ENCODE results near the gene VWA5A.
"Not testable (repeated sequence)": the region's sequence is repeated elsewhere in the genome, so short reads cannot be mapped to it uniquely, and the experiment has no call there.

The VWA5A gene

DNA sequence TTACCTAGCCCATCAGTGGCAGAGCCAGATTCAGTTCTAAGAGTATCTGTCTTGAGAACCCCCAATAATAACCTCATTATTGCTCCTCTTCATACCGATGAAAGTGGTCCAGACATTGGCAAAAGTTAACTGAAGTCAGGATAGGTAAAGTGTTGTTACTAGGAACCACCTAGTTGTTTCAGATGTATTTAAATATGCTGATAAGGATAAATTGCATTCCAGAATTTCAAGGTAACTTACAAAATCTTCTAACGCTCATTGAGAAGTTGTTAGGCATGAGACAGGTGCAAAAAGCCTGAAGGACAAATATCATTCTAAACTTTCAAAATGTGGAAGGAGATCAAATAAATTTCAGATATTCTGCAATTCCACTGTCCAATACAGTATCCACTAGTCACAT lies 27.8 kb downstream of the VWA5A start:
- Histone ChIP-seq H3K9ac (ENCODE audit: low read depth, low read length) (no peak overlapping the region), H3K4me3 (ENCODE audit: low read depth, low read length) (no peak overlapping the region), H3K9me3 (ENCODE audit: control insufficient read depth, insufficient read depth, low read length) (no peaks in the 10 kb centered on the region), H3K4me1 (ENCODE audit: control insufficient read depth, insufficient read depth, low read length) (no peaks in the 10 kb centered on the region), H3K36me3 (ENCODE audit: control insufficient read depth, insufficient read depth, low read length) (no peaks in the 10 kb centered on the region), H3K27me3 (ENCODE audit: control insufficient read depth, insufficient read depth, low read length) (no peaks in the 10 kb centered on the region)

DNA sequence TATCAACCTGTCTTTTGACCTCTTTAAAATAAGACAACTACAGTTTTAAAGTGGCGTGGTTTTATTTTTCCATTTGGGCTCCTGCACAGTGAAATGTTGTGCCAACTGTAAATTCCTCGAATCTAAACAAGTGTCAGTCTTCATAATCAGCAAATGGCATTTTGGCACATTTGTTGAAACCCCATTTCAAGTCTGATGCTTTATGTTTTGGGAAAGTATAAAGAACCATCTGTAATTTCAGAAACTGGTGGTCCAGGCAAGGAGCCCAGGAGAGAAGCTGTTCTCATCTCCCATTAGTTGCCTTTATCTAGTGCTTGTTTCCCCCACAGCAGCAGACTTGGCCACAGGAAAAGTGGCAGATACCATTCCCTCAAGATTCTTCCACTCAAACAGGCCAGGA lies 32.7 kb downstream of the VWA5A start:
- Histone ChIP-seq H3K9ac (ENCODE audit: low read depth, low read length) (no peak overlapping the region), H3K4me1 (ENCODE audit: control insufficient read depth, insufficient read depth, low read length) (no peaks in the 10 kb centered on the region), H3K9me3 (ENCODE audit: control insufficient read depth, insufficient read depth, low read length) (no peaks in the 10 kb centered on the region), H3K27me3 (ENCODE audit: control insufficient read depth, insufficient read depth, low read length) (no peaks in the 10 kb centered on the region), H3K4me3 (ENCODE audit: low read depth, low read length) (no peak overlapping the region), H3K36me3 (ENCODE audit: control insufficient read depth, insufficient read depth, low read length) (no peaks in the 10 kb centered on the region)

- H3K4me3 ChIP-seq (ENCODE audit: low read depth, low read length) = no peak overlapping the region
- no peaks in the 10 kb centered on the region for H3K9me3 ChIP-seq (ENCODE audit: control insufficient read depth, insufficient read depth, low read length)
- no peak overlapping the region for H3K9ac ChIP-seq (ENCODE audit: low read depth, low read length)
- no peaks in the 10 kb centered on the region for H3K36me3 ChIP-seq (ENCODE audit: control insufficient read depth, insufficient read depth, low read length)
- no peaks in the 10 kb centered on the region for H3K4me1 ChIP-seq (ENCODE audit: control insufficient read depth, insufficient read depth, low read length)
- no peaks in the 10 kb centered on the region for H3K27me3 ChIP-seq (ENCODE audit: control insufficient read depth, insufficient read depth, low read length)
These were observed 35.4 kb downstream of the VWA5A start for GRCh38 chr11:124150684-124151083.

GRCh38 chr11:124152770-124153407 lies 37.6 kb downstream of the VWA5A start:
- Histone ChIP-seq H3K36me3 (ENCODE audit: control insufficient read depth, insufficient read depth, low read length) (no peaks in the 10 kb centered on the region), H3K4me3 (ENCODE audit: low read depth, low read length) (no peak overlapping the region), H3K4me1 (ENCODE audit: control insufficient read depth, insufficient read depth, low read length) (no peaks in the 10 kb centered on the region), H3K9me3 (ENCODE audit: control insufficient read depth, insufficient read depth, low read length) (no peaks in the 10 kb centered on the region), H3K27me3 (ENCODE audit: control insufficient read depth, insufficient read depth, low read length) (no peaks in the 10 kb centered on the region), H3K9ac (ENCODE audit: low read depth, low read length) (no peak overlapping the region)

DNA sequence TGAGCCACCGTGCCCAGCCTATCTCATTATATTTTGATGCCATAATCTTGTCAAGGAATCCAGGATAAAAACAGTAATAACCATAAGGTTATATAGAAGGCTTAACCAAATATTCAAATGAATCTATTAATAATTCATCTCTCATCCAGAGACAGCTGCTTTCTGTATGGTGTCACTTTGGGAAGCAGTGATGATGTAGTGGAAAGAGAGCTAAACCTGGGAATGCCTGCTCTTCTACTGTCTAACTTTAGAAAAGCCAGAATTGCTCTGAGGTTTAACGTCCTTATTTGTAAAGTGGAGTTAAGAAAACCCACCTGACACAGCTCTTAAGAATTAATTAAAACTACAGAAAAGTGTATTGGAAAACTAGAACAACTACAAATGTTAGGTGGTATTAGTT lies 38.6 kb downstream of the VWA5A start:
- no peak overlapping the region for H3K4me3 ChIP-seq (ENCODE audit: low read depth, low read length)
- no peaks in the 10 kb centered on the region for H3K36me3 ChIP-seq (ENCODE audit: control insufficient read depth, insufficient read depth, low read length)
- H3K9ac ChIP-seq (ENCODE audit: low read depth, low read length) = no peak overlapping the region
- peaks cover 6% of the 10 kb centered on the region for H3K27me3 ChIP-seq (ENCODE audit: control insufficient read depth, insufficient read depth, low read length)
- no peaks in the 10 kb centered on the region for H3K9me3 ChIP-seq (ENCODE audit: control insufficient read depth, insufficient read depth, low read length)
- no peaks in the 10 kb centered on the region for H3K4me1 ChIP-seq (ENCODE audit: control insufficient read depth, insufficient read depth, low read length)

DNA sequence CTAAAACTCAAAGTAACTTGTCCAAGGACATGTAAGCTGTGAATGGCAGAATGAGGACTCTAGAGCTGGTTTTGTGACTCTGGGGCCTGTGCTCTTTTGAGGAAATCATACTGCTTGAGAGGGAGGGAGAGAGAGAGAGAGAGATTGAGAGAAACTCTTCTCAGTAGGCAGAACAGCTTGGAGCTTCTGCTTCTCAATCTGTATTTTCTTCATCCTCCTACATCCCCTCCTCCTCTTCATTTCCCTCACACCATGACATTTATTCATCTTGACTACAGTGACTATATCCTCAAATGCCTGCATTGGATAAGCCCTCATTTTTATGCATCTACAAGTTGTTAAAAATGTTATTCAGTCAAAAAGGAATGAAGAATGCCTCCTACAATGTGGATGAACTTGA lies 44.2 kb downstream of the VWA5A start:
- Histone ChIP-seq H3K36me3 (ENCODE audit: control insufficient read depth, insufficient read depth, low read length) (no peaks in the 10 kb centered on the region), H3K27me3 (ENCODE audit: control insufficient read depth, insufficient read depth, low read length) (peaks cover 36% of the 10 kb centered on the region), H3K9me3 (ENCODE audit: control insufficient read depth, insufficient read depth, low read length) (no peaks in the 10 kb centered on the region), H3K9ac (ENCODE audit: low read depth, low read length) (no peak overlapping the region), H3K4me3 (ENCODE audit: low read depth, low read length) (no peak overlapping the region), H3K4me1 (ENCODE audit: control insufficient read depth, insufficient read depth, low read length) (no peaks in the 10 kb centered on the region)

GRCh38 chr11:124160986-124161385 lies 45.7 kb downstream of the VWA5A start:
- Histone ChIP-seq H3K36me3 (ENCODE audit: control insufficient read depth, insufficient read depth, low read length) (no peaks in the 10 kb centered on the region), H3K4me1 (ENCODE audit: control insufficient read depth, insufficient read depth, low read length) (no peaks in the 10 kb centered on the region), H3K27me3 (ENCODE audit: control insufficient read depth, insufficient read depth, low read length) (peaks cover 47% of the 10 kb centered on the region), H3K4me3 (ENCODE audit: low read depth, low read length) (no peak overlapping the region), H3K9me3 (ENCODE audit: control insufficient read depth, insufficient read depth, low read length) (no peaks in the 10 kb centered on the region), H3K9ac (ENCODE audit: low read depth, low read length) (no peak overlapping the region)

GRCh38 chr11:124167826-124168231 lies 52.6 kb downstream of the VWA5A start:
- Histone ChIP-seq H3K9me3 (ENCODE audit: control insufficient read depth, insufficient read depth, low read length) (no peaks in the 10 kb centered on the region), H3K4me3 (ENCODE audit: low read depth, low read length) (no peak overlapping the region), H3K27me3 (ENCODE audit: control insufficient read depth, insufficient read depth, low read length) (peaks cover 79% of the 10 kb centered on the region), H3K4me1 (ENCODE audit: control insufficient read depth, insufficient read depth, low read length) (no peaks in the 10 kb centered on the region), H3K36me3 (ENCODE audit: control insufficient read depth, insufficient read depth, low read length) (no peaks in the 10 kb centered on the region), H3K9ac (ENCODE audit: low read depth, low read length) (no peak overlapping the region)

- no peak overlapping the region for H3K4me3 ChIP-seq (ENCODE audit: low read depth, low read length)
- H3K9ac ChIP-seq (ENCODE audit: low read depth, low read length) = no peak overlapping the region
- no peaks in the 10 kb centered on the region for H3K36me3 ChIP-seq (ENCODE audit: control insufficient read depth, insufficient read depth, low read length)
- H3K4me1 ChIP-seq (ENCODE audit: control insufficient read depth, insufficient read depth, low read length) = no peaks in the 10 kb centered on the region
- no peaks in the 10 kb centered on the region for H3K9me3 ChIP-seq (ENCODE audit: control insufficient read depth, insufficient read depth, low read length)
- peaks cover 74% of the 10 kb centered on the region for H3K27me3 ChIP-seq (ENCODE audit: control insufficient read depth, insufficient read depth, low read length)
These were observed 53.5 kb downstream of the VWA5A start for GRCh38 chr11:124168796-124169195.

DNA sequence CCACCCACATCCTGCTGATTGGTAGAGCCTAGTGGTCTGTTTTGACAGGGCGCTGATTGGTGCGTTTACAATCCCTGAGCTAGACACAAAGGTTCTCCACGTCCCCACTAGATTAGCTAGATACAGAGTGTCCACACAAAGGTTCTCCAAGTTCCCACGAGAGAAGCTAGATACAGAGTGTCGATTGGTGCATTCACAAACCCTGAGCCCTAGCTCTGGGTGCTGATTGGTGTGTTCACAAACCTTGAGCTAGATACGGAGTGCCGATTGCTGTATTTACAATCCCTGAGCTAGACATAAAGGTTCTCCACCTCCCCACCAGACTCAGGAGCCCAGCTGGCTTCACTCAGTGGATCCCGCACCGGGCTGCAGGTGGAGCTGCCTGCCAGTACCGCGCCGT lies 55.1 kb downstream of the VWA5A start:
- H3K36me3 ChIP-seq (ENCODE audit: control insufficient read depth, insufficient read depth, low read length); H3K4me1 ChIP-seq (ENCODE audit: control insufficient read depth, insufficient read depth, low read length); H3K9me3 ChIP-seq (ENCODE audit: control insufficient read depth, insufficient read depth, low read length); H3K9ac ChIP-seq (ENCODE audit: low read depth, low read length); H3K4me3 ChIP-seq (ENCODE audit: low read depth, low read length): not testable (repeated sequence)
- peaks cover 65% of the 10 kb centered on the region for H3K27me3 ChIP-seq (ENCODE audit: control insufficient read depth, insufficient read depth, low read length)

DNA sequence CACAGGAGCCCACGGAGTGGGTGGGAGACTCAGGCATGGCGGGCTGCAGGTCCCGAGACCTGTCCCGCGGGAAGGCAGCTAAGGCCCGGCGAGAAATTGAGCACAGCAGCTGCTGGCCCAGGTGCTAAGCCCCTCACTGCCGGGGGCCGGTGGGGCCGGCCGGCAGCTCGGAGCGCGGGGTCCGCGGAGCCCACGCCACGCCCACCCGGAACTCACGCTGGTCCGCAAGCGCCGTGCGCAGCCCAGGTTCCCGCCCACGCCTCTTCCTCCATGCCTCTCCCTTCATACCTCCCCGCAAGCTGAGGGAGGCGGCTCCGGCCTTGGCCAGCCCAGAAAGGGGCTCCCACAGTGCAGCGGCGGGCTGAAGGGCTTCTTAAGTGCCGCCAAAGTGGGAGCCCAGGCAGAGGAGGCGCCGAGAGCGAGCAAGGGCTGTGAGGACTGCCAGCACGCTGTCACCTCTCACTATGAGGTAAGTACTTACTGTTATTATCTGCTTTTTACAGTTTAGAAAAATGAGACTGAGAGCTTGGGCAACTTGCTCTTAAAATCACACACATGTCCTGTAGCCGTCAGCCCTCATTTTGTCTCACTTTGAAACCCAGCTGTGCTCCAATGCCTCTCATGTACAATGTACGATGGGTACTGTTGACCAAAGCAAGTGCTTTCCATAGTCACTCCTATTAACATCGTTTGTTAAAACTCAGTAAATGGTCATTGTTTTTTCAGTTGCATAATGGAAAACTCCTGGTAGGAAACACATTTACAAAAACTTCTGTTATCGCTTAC lies 55.7 kb downstream of the VWA5A start:
- H3K27me3 ChIP-seq (ENCODE audit: control insufficient read depth, insufficient read depth, low read length) = peaks cover 60% of the 10 kb centered on the region
- no peak overlapping the region for H3K4me3 ChIP-seq (ENCODE audit: low read depth, low read length)
- H3K9ac ChIP-seq (ENCODE audit: low read depth, low read length) = no peak overlapping the region
- no peaks in the 10 kb centered on the region for H3K4me1 ChIP-seq (ENCODE audit: control insufficient read depth, insufficient read depth, low read length)
- H3K9me3 ChIP-seq (ENCODE audit: control insufficient read depth, insufficient read depth, low read length) = no peaks in the 10 kb centered on the region
- no peaks in the 10 kb centered on the region for H3K36me3 ChIP-seq (ENCODE audit: control insufficient read depth, insufficient read depth, low read length)

GRCh38 chr11:124172101-124172500 lies 56.9 kb downstream of the VWA5A start:
- H3K9ac ChIP-seq (ENCODE audit: low read depth, low read length) = no peak overlapping the region
- no peaks in the 10 kb centered on the region for H3K4me1 ChIP-seq (ENCODE audit: control insufficient read depth, insufficient read depth, low read length)
- no peaks in the 10 kb centered on the region for H3K36me3 ChIP-seq (ENCODE audit: control insufficient read depth, insufficient read depth, low read length)
- H3K27me3 ChIP-seq (ENCODE audit: control insufficient read depth, insufficient read depth, low read length) = peaks cover 50% of the 10 kb centered on the region
- H3K4me3 ChIP-seq (ENCODE audit: low read depth, low read length) = no peak overlapping the region
- no peaks in the 10 kb centered on the region for H3K9me3 ChIP-seq (ENCODE audit: control insufficient read depth, insufficient read depth, low read length)
